H1 (cell line): ENCODE data around the gene ZBED1. TPM values are rescaled to one million over a fixed set of nuclear protein-coding genes. Genes with fewer than 3 reads are reported as not detected.

Source experiments
- CTCF ChIA-PET: fragments of 300-600 bp; sonication (Branson Sonifier 250); formaldehyde crosslinking; loops from one replicate; lab custom pipeline; 2021; ENCODE audit not compliant: partially characterized antibody; lab: Charles Lee
- POLR2A ChIA-PET: fragments of 300-600 bp; sonication (Branson Sonifier 250); formaldehyde crosslinking; loops from one replicate; lab custom pipeline; 2021; ENCODE audit warnings: inconsistent platforms; ENCODE audit not compliant: partially characterized antibody; lab: Charles Lee
- DNase-seq, 2 experiments: peaks; one replicate each; pipeline versions ENCODE4 v3.0.0 to v3.0.0-alpha.2; 2010 to 2022; ENCODE audit warnings: low spot score in 2 of 2, low read depth in 1 of 2, mixed read lengths in 1 of 2
- FAIRE-seq: peaks from 2 replicates; lab custom pipeline; 2011; peaks lifted over from hg19 to GRCh38; lab: Jason Lieb, UNC
- H2AFZ ChIP-seq: 2 replicates; pipeline ENCODE4 v1.8.1; 2012; ENCODE audit warnings: low read length, inconsistent platforms
- H2AK5ac ChIP-seq: 2 replicates; pipeline ENCODE4 v1.6.1; 2013; ENCODE audit warnings: low read depth, low read length
- H2BK120ac ChIP-seq: replicated peaks from 2 replicates; pipeline ENCODE3; 2013; ENCODE audit warnings: low read depth, low read length, inconsistent platforms
- H2BK12ac ChIP-seq: 2 replicates; pipeline ENCODE4 v1.6.1; 2013; ENCODE audit warnings: low read depth, low read length
- H2BK15ac ChIP-seq: 2 replicates; pipeline ENCODE4 v1.6.1; 2013; ENCODE audit warnings: low read length
- H2BK20ac ChIP-seq: 2 replicates; pipeline ENCODE4 v1.6.1; 2013; ENCODE audit warnings: low read length
- H2BK5ac ChIP-seq: 2 replicates; pipeline ENCODE4 v1.6.1; 2013; ENCODE audit warnings: low read depth, low read length
- H3K14ac ChIP-seq: 2 replicates; pipeline ENCODE4 v1.6.1; 2013; ENCODE audit warnings: inconsistent platforms; ENCODE audit not compliant: insufficient read length
- H3K18ac ChIP-seq: 2 replicates; pipeline ENCODE4 v1.6.1; 2013; ENCODE audit warnings: low read length; ENCODE audit errors: extremely low read depth
- H3K23ac ChIP-seq: 2 replicates; pipeline ENCODE4 v1.6.1; 2013; ENCODE audit warnings: inconsistent platforms; ENCODE audit not compliant: insufficient read length
- H3K23me2 ChIP-seq: 2 replicates; pipeline ENCODE4 v1.6.1; 2013; ENCODE audit warnings: low read depth, low read length
- H3K27ac ChIP-seq: 2 replicates; pipeline ENCODE4 v1.6.1; 2011; ENCODE audit warnings: low read depth, low read length, inconsistent platforms
- H3K27me3 ChIP-seq, 4 experiments: replicated peaks in 1 of 4; 1 replicate in 1 of 4; 2 replicates in 3 of 4; pipeline versions ENCODE4 v1.6.1 to v1.8.1; 2011 to 2013; ENCODE audit warnings: low read length in 3 of 4, mild to moderate bottlenecking in 3 of 4, inconsistent platforms in 2 of 4, mixed read lengths in 2 of 4, moderate library complexity in 1 of 4; ENCODE audit not compliant: control insufficient read depth in 3 of 4, insufficient read depth in 3 of 4; ENCODE audit errors: extremely low read depth in 1 of 4
- H3K36me3 ChIP-seq, 4 experiments: 2 replicates each; pipeline versions ENCODE4 v1.6.1 to v1.8.1; 2011 to 2013; ENCODE audit warnings: mild to moderate bottlenecking in 4 of 4, low read length in 3 of 4, moderate library complexity in 2 of 4, control low read depth in 1 of 4, inconsistent platforms in 1 of 4; ENCODE audit not compliant: insufficient read depth in 4 of 4, control insufficient read depth in 2 of 4
- H3K4ac ChIP-seq: replicated peaks from 2 replicates; pipeline ENCODE3; 2013; ENCODE audit warnings: low read length, low read depth, mixed read lengths, inconsistent platforms; ENCODE audit not compliant: insufficient read length
- H3K4me1 ChIP-seq, 4 experiments: replicated peaks in 1 of 4; 1 replicate in 1 of 4; 2 replicates in 3 of 4; pipeline versions ENCODE4 v1.6.1 to v1.8.1; 2011 to 2013; ENCODE audit warnings: low read length in 3 of 4, inconsistent platforms in 2 of 4, mixed read lengths in 1 of 4; ENCODE audit not compliant: insufficient read depth in 4 of 4, control insufficient read depth in 3 of 4
- H3K4me2 ChIP-seq, 2 experiments: 2 replicates each; pipeline versions ENCODE4 v1.6.1 to v1.8.1; 2011 to 2013; ENCODE audit warnings: low read depth in 2 of 2, low read length in 2 of 2, control low read depth in 1 of 2, inconsistent platforms in 1 of 2, mild to moderate bottlenecking in 1 of 2; ENCODE audit not compliant: insufficient read depth in 1 of 2
- H3K4me3 ChIP-seq, 4 experiments: fragments of 200-600, 300-600 bp in 1 of 4; sonication (generic), shearing (Covaris generic), sonication (Bioruptor Twin) in 1 of 4; 2 replicates each; pipeline versions ENCODE4 v1.5.1 to v1.8.1; 2011 to 2016; ENCODE audit warnings: low read length in 4 of 4, low read depth in 3 of 4, control low read depth in 2 of 4, inconsistent platforms in 2 of 4, mild to moderate bottlenecking in 2 of 4, mixed read lengths in 1 of 4, moderate library complexity in 1 of 4; ENCODE audit not compliant: insufficient read depth in 2 of 4; ENCODE audit errors: extremely low read depth in 1 of 4
- H3K56ac ChIP-seq: replicated peaks from 2 replicates; pipeline ENCODE3; 2013; ENCODE audit warnings: low read depth, mild to moderate bottlenecking, mixed read lengths, low read length, inconsistent platforms; ENCODE audit not compliant: insufficient read length
- H3K79me1 ChIP-seq: 2 replicates; pipeline ENCODE4 v1.6.1; 2013; ENCODE audit warnings: low read depth, low read length, control low read depth
- H3K79me2 ChIP-seq, 2 experiments: 2 replicates each; pipeline versions ENCODE4 v1.6.1 to v1.8.1; 2012 to 2013; ENCODE audit warnings: low read length in 2 of 2, mild to moderate bottlenecking in 2 of 2, inconsistent platforms in 1 of 2; ENCODE audit not compliant: insufficient read depth in 2 of 2, control insufficient read depth in 1 of 2
- H3K9ac ChIP-seq, 4 experiments: replicated peaks in 1 of 4; 1 replicate in 1 of 4; 2 replicates in 3 of 4; pipeline versions ENCODE4 v1.6.1 to v1.8.1; 2011 to 2013; ENCODE audit warnings: low read depth in 3 of 4, low read length in 3 of 4, control low read depth in 2 of 4, mild to moderate bottlenecking in 2 of 4, moderate library complexity in 2 of 4, inconsistent platforms in 1 of 4; ENCODE audit errors: extremely low read depth in 1 of 4
- H3K9me3 ChIP-seq, 2 experiments: 2 replicates each; pipeline versions ENCODE4 v1.6.1 to v1.8.1; 2012 to 2013; ENCODE audit warnings: mild to moderate bottlenecking in 2 of 2, moderate library complexity in 2 of 2, control low read depth in 1 of 2, inconsistent platforms in 1 of 2, low read depth in 1 of 2, low read length in 1 of 2, mixed read lengths in 1 of 2; ENCODE audit not compliant: insufficient read depth in 2 of 2
- H4K20me1 ChIP-seq, 2 experiments: replicated peaks in 1 of 2; 2 replicates each; pipeline versions ENCODE3 to v1.8.1; 2011 to 2013; ENCODE audit warnings: inconsistent platforms in 2 of 2, low read length in 2 of 2, mild to moderate bottlenecking in 1 of 2; ENCODE audit not compliant: insufficient read depth in 2 of 2, control insufficient read depth in 1 of 2
- H4K5ac ChIP-seq: 2 replicates; pipeline ENCODE4 v1.6.1; 2013; ENCODE audit warnings: low read length, low read depth, mixed read lengths, inconsistent platforms; ENCODE audit not compliant: insufficient read length
- H4K8ac ChIP-seq: 2 replicates; pipeline ENCODE4 v1.8.0; 2013; ENCODE audit warnings: mild to moderate bottlenecking, moderate library complexity, low read length, inconsistent platforms; ENCODE audit not compliant: insufficient read depth; ENCODE audit errors: extremely low read depth
- H4K91ac ChIP-seq: replicated peaks from 2 replicates; pipeline ENCODE3; 2013; ENCODE audit warnings: low read length, mixed read lengths, inconsistent platforms; ENCODE audit not compliant: insufficient read length
- CBX5 ChIP-seq: fragments of 300-800, 300-1000 bp; sonication (generic); IDR thresholded peaks from 2 replicates; pipeline ENCODE4 v1.7.1; 2016; ENCODE audit warnings: antibody characterized with exemption, low read length, low read depth
- SIN3A ChIP-seq, 2 experiments: IDR thresholded peaks in 1 of 2; conservative IDR thresholded peaks in 1 of 2; 2 replicates each; pipeline ENCODE4 v1.6.1; 2011 to 2012; ENCODE audit warnings: low read length in 2 of 2, improper control_type of control experiment in 1 of 2, low read depth in 1 of 2, mild to moderate bottlenecking in 1 of 2
- TAF7 ChIP-seq: optimal IDR thresholded peaks from 2 replicates; pipeline ENCODE3; 2011; ENCODE audit warnings: low read depth, mild to moderate bottlenecking, inconsistent platforms, low read length, moderate library complexity, borderline replicate concordance
- ZNF274 ChIP-seq: IDR thresholded peaks from 2 replicates; pipeline ENCODE4 v1.7.0; 2012; ENCODE audit warnings: low read length, borderline replicate concordance; ENCODE audit errors: extremely low read depth
- WGBS, 2 experiments: shearing (Covaris generic) in 1 of 2; methylation state at CpG; one replicate each; pipeline versions ENCODE4 v1.1.6 to v1.1.7; 2013 to 2015; ENCODE audit warnings: low lambda C conversion rate in 2 of 2, mixed read lengths in 2 of 2, inconsistent platforms in 1 of 2, low coverage in 1 of 2, missing lambda C conversion rate in 1 of 2; ENCODE audit not compliant: insufficient replicate concordance in 2 of 2, insufficient coverage in 1 of 2, insufficient read length in 1 of 2; ENCODE audit errors: extremely low coverage in 1 of 2, missing lambda C conversion rate in 1 of 2; 5-methylcytosine and 5-hydroxymethylcytosine counted together
- polyA plus RNA-seq, 7 experiments: library from polyadenylated mRNA; depleted of rRNA in 3 of 7; stranded (reverse) in 5 of 7; unstranded in 2 of 7; fragments of >200 nt in 5 of 7; fragments of 200-250 nt in 2 of 7; gene quantifications; 1 replicate in 5 of 7; 2 replicates in 1 of 7; 4 replicates in 1 of 7; pipeline versions ENCODE4 v1.2.1 to v1.2.3, GENCODE V29; 2011 to 2013; ENCODE audit warnings: missing spikeins in 2 of 7, mixed read lengths in 2 of 7
- total RNA-seq: library from RNA; stranded (reverse); fragmentation: NEBNext Ultra II Directional; extraction: Animal tissue kit (Norgen Biotek cat#: 25700); gene quantifications from 2 replicates; pipeline ENCODE4 v1.2.1, GENCODE V29; 2021

Gene ZBED1
- total and polyA plus RNA-seq, 2 of the 8 experiments (the other 6 are each of a cell fraction or from before 2014, with no cell fraction given): 28.5 to 45.8 TPM

- no peak overlapping the region for H2AFZ ChIP-seq
- H2BK12ac ChIP-seq: no peak overlapping the region
- H3K14ac ChIP-seq: no peak overlapping the region
- no peak overlapping the region for H4K8ac ChIP-seq
- no peak overlapping the region for H4K91ac ChIP-seq
- H4K20me1 ChIP-seq: peaks cover 12 to 15% of the 10 kb centered on the region in 2 experiments
- peaks cover 15% of the 10 kb centered on the region for H3K79me1 ChIP-seq
- no peak overlapping the region for H3K23ac ChIP-seq
- ChIA-PET POLR2A (no interaction called here), CTCF (no interaction called here)
- H3K9me3 ChIP-seq: no peaks in the 10 kb centered on the region
- H3K23me2 ChIP-seq: peaks cover 2% of the 10 kb centered on the region; the same call in 1 of the 2 replicates
- 88% methylated on average over 29 of the region's 29 CpGs; no CpG with 5 or more reads in 1 of the 2 experiments for WGBS, 2 experiments
- no peak overlapping the region for H3K9ac ChIP-seq
- DNase-seq: no peak
- no peak overlapping the region for H3K4me2 ChIP-seq
- H3K18ac ChIP-seq: no peak overlapping the region
- no peaks in the 10 kb centered on the region for H3K27me3 ChIP-seq
- FAIRE-seq: no peak
- H4K5ac ChIP-seq: no peak overlapping the region
- no peak overlapping the region for H3K4me3 ChIP-seq
- no peak overlapping the region for H3K56ac ChIP-seq
- H2BK15ac ChIP-seq: no peak overlapping the region
- no peak overlapping the region; the same call in 1 of the 2 replicates for H3K27ac ChIP-seq
- no peak overlapping the region for H2AK5ac ChIP-seq
- H3K4me1 ChIP-seq: peaks cover 5 to 13% (median 8%) of the 10 kb centered on the region in 4 experiments
- H3K79me2 ChIP-seq: peaks cover 6 to 79% of the 10 kb centered on the region in 2 experiments; a peak in 3 of 4 replicates
- no peak for TF ChIP-seq CBX5
- TF ChIP-seq TAF7: no peak
- no peak for TF ChIP-seq SIN3A (conservative IDR thresholded peaks at IDR 0.05 in 1 of 2, IDR thresholded peaks at IDR 0.05 in 1 of 2; ENCODE audit: low read depth in 1 of 2, low read length in 2 of 2)
- TF ChIP-seq ZNF274: no peak
- no peak overlapping the region for H2BK20ac ChIP-seq
- no peak overlapping the region for H2BK120ac ChIP-seq
- peak overlapping the region; percentile 73 for H2BK5ac ChIP-seq
- H3K4ac ChIP-seq: no peak overlapping the region
- H3K36me3 ChIP-seq: peaks cover 10 to 49% (median 36%) of the 10 kb centered on the region in 4 experiments; a peak in 7 of 8 replicates
Measured at GRCh38 chrX:2486476-2487133, 14.2 kb downstream of the ZBED1 start.
